ENCODE data around the gene GALNT17.

Gene GALNT17

GRCh38 chr7:71345117-71345884 lies 213.4 kb downstream of the GALNT17 start:
- Histone ChIP-seq H2AFZ (ENCODE audit: low read depth, low read length) (no peak overlapping the region), H3K27me3 (ENCODE audit: insufficient read depth, low read length) (no peaks in the 10 kb centered on the region), H3K9me3 (ENCODE audit: low read length) (peaks cover 5% of the 10 kb centered on the region), H3K4me3 (ENCODE audit: low read length) (no peak overlapping the region), H3K36me3 (ENCODE audit: insufficient read depth, low read length) (peaks cover 2% of the 10 kb centered on the region), H3K4me1 (ENCODE audit: insufficient read depth, low read length) (peaks cover 22% of the 10 kb centered on the region)

DNA sequence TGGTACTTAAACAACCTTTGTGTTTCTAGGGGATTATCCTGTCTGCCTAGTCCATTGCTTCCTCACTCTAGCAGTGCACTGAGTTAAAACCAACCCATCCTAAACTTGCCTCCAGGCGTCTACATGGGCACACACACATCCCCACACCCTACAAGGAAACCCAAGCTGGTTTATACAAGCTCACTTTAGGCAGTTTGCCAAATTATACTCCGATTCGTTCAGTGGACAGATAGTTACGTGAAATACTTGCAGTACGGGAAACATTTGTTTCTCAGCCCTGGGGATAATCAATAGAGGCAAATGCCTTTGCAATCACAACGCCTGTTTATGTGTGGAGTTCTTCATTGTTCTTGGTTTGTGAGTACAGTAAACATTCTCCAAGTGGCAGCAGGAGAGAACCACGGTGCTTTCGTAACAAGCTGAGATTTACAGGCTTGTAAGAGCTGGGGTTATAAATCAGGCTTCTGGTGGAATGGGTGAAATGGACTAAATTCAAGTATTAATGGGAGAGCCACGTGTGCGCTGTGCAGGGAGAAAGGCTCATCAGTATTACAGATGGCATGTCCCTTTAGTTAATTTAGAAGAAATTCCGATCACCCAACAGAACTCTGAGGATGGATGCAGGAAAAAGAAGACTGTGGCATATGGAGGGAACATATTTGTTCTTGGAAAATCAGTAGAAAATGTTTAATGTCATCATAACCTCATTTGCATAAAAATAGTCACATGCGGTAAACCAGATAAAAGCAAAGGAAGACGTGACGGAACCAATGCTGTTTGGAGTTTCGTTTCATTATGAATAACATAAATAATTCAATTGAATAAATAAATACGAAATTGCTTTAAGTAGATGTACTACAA lies 217.1 kb downstream of the GALNT17 start:
- Histone ChIP-seq H3K9me3 (ENCODE audit: low read length) (peaks cover 3% of the 10 kb centered on the region), H2AFZ (ENCODE audit: low read depth, low read length) (no peak overlapping the region), H3K4me1 (ENCODE audit: insufficient read depth, low read length) (peaks cover 22% of the 10 kb centered on the region), H3K27me3 (ENCODE audit: insufficient read depth, low read length) (no peaks in the 10 kb centered on the region), H3K36me3 (ENCODE audit: insufficient read depth, low read length) (no peaks in the 10 kb centered on the region), H3K4me3 (ENCODE audit: low read length) (no peak overlapping the region)

- H3K4me3 ChIP-seq (ENCODE audit: low read length): no peak overlapping the region
- no peaks in the 10 kb centered on the region for H3K36me3 ChIP-seq (ENCODE audit: insufficient read depth, low read length)
- peaks cover 3% of the 10 kb centered on the region for H3K9me3 ChIP-seq (ENCODE audit: low read length)
- no peak overlapping the region for H2AFZ ChIP-seq (ENCODE audit: low read depth, low read length)
- peaks cover 21% of the 10 kb centered on the region for H3K4me1 ChIP-seq (ENCODE audit: insufficient read depth, low read length)
- H3K27me3 ChIP-seq (ENCODE audit: insufficient read depth, low read length): no peaks in the 10 kb centered on the region
Observed at GRCh38 chr7:71349682-71350481, 217.9 kb downstream of the GALNT17 start.

DNA sequence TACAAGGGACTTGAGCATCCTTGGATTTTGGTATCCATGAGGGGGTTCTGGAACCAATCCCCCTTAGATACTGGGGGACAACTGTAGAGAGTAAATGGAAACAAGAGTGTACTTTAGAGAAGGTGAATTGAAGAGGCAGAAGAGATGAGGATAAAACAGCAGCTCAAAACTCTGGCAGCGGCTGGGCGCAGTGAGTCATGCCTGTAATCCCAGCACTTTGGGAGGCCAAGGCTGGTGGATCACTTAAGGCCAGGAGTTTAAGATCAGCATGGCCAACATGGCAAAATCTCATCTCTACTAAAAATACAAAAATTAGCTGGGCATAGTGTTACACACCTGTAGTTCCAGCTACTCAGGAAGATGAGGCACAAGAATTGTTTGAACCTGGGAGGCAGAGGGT lies 218.7 kb downstream of the GALNT17 start:
- Histone ChIP-seq H3K27me3 (ENCODE audit: insufficient read depth, low read length) (no peaks in the 10 kb centered on the region), H3K4me3 (ENCODE audit: low read length) (no peak overlapping the region), H3K36me3 (ENCODE audit: insufficient read depth, low read length) (no peaks in the 10 kb centered on the region), H3K4me1 (ENCODE audit: insufficient read depth, low read length) (peaks cover 14% of the 10 kb centered on the region), H2AFZ (ENCODE audit: low read depth, low read length) (no peak overlapping the region), H3K9me3 (ENCODE audit: low read length) (peaks cover 5% of the 10 kb centered on the region)

DNA sequence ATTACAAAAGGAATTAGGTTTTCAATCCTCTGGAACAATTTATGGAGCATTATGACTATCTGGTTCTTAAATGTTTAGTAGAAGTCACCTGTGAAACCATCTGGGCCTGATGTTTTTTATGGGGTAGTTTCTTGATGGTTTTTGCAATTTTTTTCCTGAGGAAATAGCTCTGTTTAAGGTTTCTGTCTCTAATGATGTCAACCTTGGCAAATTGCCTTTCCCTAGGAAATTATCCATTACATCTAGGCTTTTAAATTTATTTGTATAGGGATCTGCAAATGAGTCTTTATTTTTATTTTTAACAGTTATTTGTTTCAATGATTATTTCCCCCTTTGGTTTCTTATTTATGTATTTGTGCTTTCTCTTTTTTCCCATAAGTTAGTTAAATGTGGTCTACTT lies 222.8 kb downstream of the GALNT17 start:
- H3K27me3 ChIP-seq (ENCODE audit: insufficient read depth, low read length): no peaks in the 10 kb centered on the region
- no peaks in the 10 kb centered on the region for H3K36me3 ChIP-seq (ENCODE audit: insufficient read depth, low read length)
- H3K9me3 ChIP-seq (ENCODE audit: low read length): peaks cover 19% of the 10 kb centered on the region
- no peak overlapping the region for H3K4me3 ChIP-seq (ENCODE audit: low read length)
- no peak overlapping the region for H2AFZ ChIP-seq (ENCODE audit: low read depth, low read length)
- peaks cover under 1% of the 10 kb centered on the region for H3K4me1 ChIP-seq (ENCODE audit: insufficient read depth, low read length)

DNA sequence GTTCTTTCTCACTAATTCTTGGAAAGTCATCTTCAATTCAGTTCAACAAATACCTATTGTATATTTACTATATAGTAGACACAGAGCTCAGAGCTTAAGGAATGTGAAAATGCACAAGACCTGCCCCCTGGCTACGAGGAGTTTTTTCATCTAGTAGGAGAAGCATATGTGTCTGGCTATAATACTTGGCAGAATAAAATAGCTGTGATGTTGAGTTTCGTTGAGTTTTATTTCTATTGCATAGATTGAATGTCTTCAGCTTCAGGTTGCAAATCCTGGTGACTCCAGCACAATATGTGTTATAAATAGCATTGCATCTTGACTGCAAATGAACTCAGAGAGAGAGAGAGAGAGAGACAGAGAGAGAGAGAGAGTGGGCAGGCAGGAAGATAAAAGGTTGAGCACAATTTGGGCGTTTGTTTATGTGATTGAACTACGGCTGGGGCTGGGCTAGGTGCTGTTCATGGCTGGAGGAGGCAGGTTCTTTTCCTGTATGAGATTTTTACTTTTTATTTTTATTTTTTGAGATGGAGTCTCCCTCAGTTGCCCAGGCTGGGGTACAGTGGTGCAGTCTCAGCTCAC lies 229.6 kb downstream of the GALNT17 start:
- H3K4me1 ChIP-seq (ENCODE audit: insufficient read depth, low read length): peaks cover 3% of the 10 kb centered on the region
- no peak overlapping the region for H2AFZ ChIP-seq (ENCODE audit: low read depth, low read length)
- peaks cover 24% of the 10 kb centered on the region for H3K9me3 ChIP-seq (ENCODE audit: low read length)
- H3K4me3 ChIP-seq (ENCODE audit: low read length): no peak overlapping the region
- no peaks in the 10 kb centered on the region for H3K36me3 ChIP-seq (ENCODE audit: insufficient read depth, low read length)
- no peaks in the 10 kb centered on the region for H3K27me3 ChIP-seq (ENCODE audit: insufficient read depth, low read length)

- no peaks in the 10 kb centered on the region for H3K27me3 ChIP-seq (ENCODE audit: insufficient read depth, low read length)
- H2AFZ ChIP-seq (ENCODE audit: low read depth, low read length): no peak overlapping the region
- H3K4me1 ChIP-seq (ENCODE audit: insufficient read depth, low read length): peaks cover 3% of the 10 kb centered on the region
- H3K4me3 ChIP-seq (ENCODE audit: low read length): no peak overlapping the region
- peaks cover 22% of the 10 kb centered on the region for H3K9me3 ChIP-seq (ENCODE audit: low read length)
- peaks cover 1% of the 10 kb centered on the region for H3K36me3 ChIP-seq (ENCODE audit: insufficient read depth, low read length)
Observed at GRCh38 chr7:71362240-71362639, 230.3 kb downstream of the GALNT17 start.

GRCh38 chr7:71363223-71363622 lies 231.3 kb downstream of the GALNT17 start:
- Histone ChIP-seq H3K9me3 (ENCODE audit: low read length) (peaks cover 19% of the 10 kb centered on the region), H2AFZ (ENCODE audit: low read depth, low read length) (no peak overlapping the region), H3K27me3 (ENCODE audit: insufficient read depth, low read length) (no peaks in the 10 kb centered on the region), H3K4me1 (ENCODE audit: insufficient read depth, low read length) (peaks cover 3% of the 10 kb centered on the region), H3K4me3 (ENCODE audit: low read length) (no peak overlapping the region), H3K36me3 (ENCODE audit: insufficient read depth, low read length) (peaks cover 4% of the 10 kb centered on the region)

- Histone ChIP-seq H2AFZ (ENCODE audit: low read depth, low read length) (no peak overlapping the region), H3K27me3 (ENCODE audit: insufficient read depth, low read length) (no peaks in the 10 kb centered on the region), H3K4me1 (ENCODE audit: insufficient read depth, low read length) (peaks cover 3% of the 10 kb centered on the region), H3K4me3 (ENCODE audit: low read length) (no peak overlapping the region), H3K36me3 (ENCODE audit: insufficient read depth, low read length) (peaks cover 4% of the 10 kb centered on the region), H3K9me3 (ENCODE audit: low read length) (peaks cover 19% of the 10 kb centered on the region)
Observed at GRCh38 chr7:71363627-71364026, 231.7 kb downstream of the GALNT17 start.

DNA sequence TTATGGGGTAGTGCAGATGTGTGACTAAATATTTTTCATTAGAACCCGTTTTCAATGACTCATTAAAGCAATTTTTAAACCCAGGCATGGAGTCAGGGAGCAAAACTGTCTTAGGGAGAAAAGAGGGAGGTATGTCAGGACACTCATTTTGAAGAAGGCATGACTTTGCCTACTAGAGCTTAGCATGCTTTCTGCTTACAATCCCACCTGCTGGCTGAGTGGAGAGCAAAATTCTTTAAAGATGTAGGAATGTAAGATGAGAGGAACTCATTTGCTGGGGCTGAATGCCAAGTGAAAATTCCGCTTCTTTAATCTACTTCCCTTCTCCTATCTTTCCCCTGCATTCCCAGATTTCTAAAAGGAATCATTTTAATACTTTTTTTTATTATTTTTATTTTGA lies 232.6 kb downstream of the GALNT17 start:
- peaks cover 4% of the 10 kb centered on the region for H3K36me3 ChIP-seq (ENCODE audit: insufficient read depth, low read length)
- H3K27me3 ChIP-seq (ENCODE audit: insufficient read depth, low read length): no peaks in the 10 kb centered on the region
- H2AFZ ChIP-seq (ENCODE audit: low read depth, low read length): no peak overlapping the region
- H3K4me1 ChIP-seq (ENCODE audit: insufficient read depth, low read length): peaks cover 3% of the 10 kb centered on the region
- peaks cover 14% of the 10 kb centered on the region for H3K9me3 ChIP-seq (ENCODE audit: low read length)
- H3K4me3 ChIP-seq (ENCODE audit: low read length): no peak overlapping the region

DNA sequence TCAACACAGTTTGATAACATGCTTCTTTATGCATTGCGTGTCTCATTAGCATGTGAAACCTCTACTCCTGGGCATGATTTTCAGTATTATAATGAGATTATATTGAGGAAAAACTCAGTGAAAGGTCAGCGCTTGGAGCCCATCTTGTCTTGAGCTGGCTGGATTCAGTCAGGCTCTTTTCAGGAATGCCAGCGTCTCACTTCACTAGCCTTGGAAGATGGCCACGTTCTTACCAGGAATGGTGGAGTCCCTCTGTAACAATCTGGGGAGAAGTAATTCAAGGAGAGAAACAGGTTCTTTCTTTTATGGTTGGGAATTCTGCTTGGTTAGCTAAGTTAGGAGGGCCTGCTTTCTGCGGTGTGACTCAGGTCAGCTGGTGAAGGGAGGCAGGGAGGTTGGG lies 241.0 kb downstream of the GALNT17 start:
- Histone ChIP-seq H3K4me1 (ENCODE audit: insufficient read depth, low read length) (no peaks in the 10 kb centered on the region), H3K36me3 (ENCODE audit: insufficient read depth, low read length) (peaks cover under 1% of the 10 kb centered on the region), H3K27me3 (ENCODE audit: insufficient read depth, low read length) (no peaks in the 10 kb centered on the region), H3K9me3 (ENCODE audit: low read length) (peaks cover 30% of the 10 kb centered on the region), H2AFZ (ENCODE audit: low read depth, low read length) (no peak overlapping the region), H3K4me3 (ENCODE audit: low read length) (no peak overlapping the region)

DNA sequence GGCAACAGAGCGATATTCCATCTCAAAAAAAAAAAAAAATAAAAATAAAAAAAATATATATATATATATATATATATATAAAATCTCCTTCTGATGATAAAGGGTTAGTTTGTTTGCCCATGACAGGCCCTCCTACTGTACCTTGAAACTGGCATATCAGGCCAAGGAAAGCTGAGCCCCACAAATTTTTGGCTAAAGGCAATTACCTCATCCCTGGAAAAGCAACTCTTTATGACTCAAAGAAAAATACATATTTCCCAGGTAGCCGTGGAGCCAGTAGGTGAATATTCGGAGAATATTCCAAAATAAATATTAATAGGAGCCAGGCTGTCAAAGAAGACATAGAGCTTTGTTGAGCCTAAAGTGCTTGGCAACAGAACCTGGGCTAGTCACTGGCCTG lies 245.1 kb downstream of the GALNT17 start:
- no peaks in the 10 kb centered on the region for H3K27me3 ChIP-seq (ENCODE audit: insufficient read depth, low read length)
- H2AFZ ChIP-seq (ENCODE audit: low read depth, low read length): no peak overlapping the region
- H3K9me3 ChIP-seq (ENCODE audit: low read length): peaks cover 42% of the 10 kb centered on the region

More for the DNA sequence above, 245.1 kb downstream of the GALNT17 start:
- Histone ChIP-seq H3K4me1 (ENCODE audit: insufficient read depth, low read length) (no peaks in the 10 kb centered on the region), H3K36me3 (ENCODE audit: insufficient read depth, low read length) (no peaks in the 10 kb centered on the region), H3K4me3 (ENCODE audit: low read length) (no peak overlapping the region)

Data from neuron (in vitro differentiated cells).